SK-N-SH (cell line): ENCODE results near the gene JMJD4. TPM values are rescaled to one million over a fixed set of nuclear protein-coding genes. Genes with fewer than 3 reads are reported as not detected.

Experiments
- CTCF ChIA-PET: fragments of 300-600, 350-600 bp; formaldehyde crosslinking; extraction: SDS; loops from one replicate; lab custom pipeline; 2021; lab: Yijun Ruan, JAX
- POLR2A ChIA-PET: fragments of 350-600 bp; sonication (Branson Sonifier 250); formaldehyde crosslinking; extraction: SDS; loops from one replicate; lab custom pipeline; 2020; ENCODE audit warnings: antibody characterized with exemption, inconsistent platforms; lab: Yijun Ruan, JAX
- DNase-seq: peaks from one replicate; pipeline ENCODE4 v3.0.0; 2012
- H2AFZ ChIP-seq: fragments of 200-600 bp; sonication (generic); 2 replicates; pipeline ENCODE4 v1.8.1; 2016; ENCODE audit warnings: antibody characterized with exemption, mild to moderate bottlenecking, low read depth
- H3F3A ChIP-seq: fragments of 200-600 bp; sonication (generic); replicated peaks from 2 replicates; pipeline ENCODE3; 2016; ENCODE audit warnings: antibody characterized with exemption, mild to moderate bottlenecking; ENCODE audit not compliant: insufficient read depth
- H3K27ac ChIP-seq, 2 experiments: fragments of 200-500 bp in 1 of 2; fragments of 200-600 bp in 1 of 2; sonication (Bioruptor generic) in 1 of 2; sonication (generic), shearing (Covaris generic) in 1 of 2; 2 replicates each; pipeline versions ENCODE4 v1.5.1 to v1.6.1; 2014 to 2016; ENCODE audit warnings: low read depth in 2 of 2, inconsistent platforms in 1 of 2, low read length in 1 of 2, mild to moderate bottlenecking in 1 of 2, mixed read lengths in 1 of 2
- H3K27me3 ChIP-seq: fragments of 200-600 bp; sonication (generic), shearing (Covaris generic); 2 replicates; pipeline ENCODE4 v1.6.1; 2016; ENCODE audit warnings: mixed run types; ENCODE audit not compliant: insufficient read depth
- H3K36me3 ChIP-seq, 2 experiments: fragments of 200-500 bp in 1 of 2; fragments of 200-600 bp in 1 of 2; sonication (Bioruptor generic) in 1 of 2; sonication (generic) in 1 of 2; replicated peaks in 1 of 2; 2 replicates each; pipeline versions ENCODE3 to v1.5.1; 2014 to 2016; ENCODE audit warnings: low read length in 1 of 2, mild to moderate bottlenecking in 1 of 2; ENCODE audit not compliant: insufficient read depth in 2 of 2, control insufficient read depth in 1 of 2
- H3K4me1 ChIP-seq, 2 experiments: fragments of 200-500 bp in 1 of 2; fragments of 200-600 bp in 1 of 2; sonication (Bioruptor generic) in 1 of 2; sonication (generic), shearing (Covaris generic) in 1 of 2; 2 replicates each; pipeline versions ENCODE4 v1.5.1 to v1.6.1; 2014 to 2016; ENCODE audit warnings: low read depth in 1 of 2, low read length in 1 of 2, mixed run types in 1 of 2; ENCODE audit not compliant: insufficient read depth in 2 of 2, control insufficient read depth in 1 of 2
- H3K4me2 ChIP-seq: fragments of 200-600 bp; sonication (generic), shearing (Covaris generic); 2 replicates; pipeline ENCODE4 v1.6.1; 2017; ENCODE audit warnings: mixed run types
- H3K4me3 ChIP-seq, 2 experiments: fragments of 200-500 bp in 1 of 2; fragments of 200-600 bp in 1 of 2; sonication (Bioruptor generic) in 1 of 2; sonication (generic), shearing (Covaris generic) in 1 of 2; 2 replicates each; pipeline versions ENCODE4 v1.5.1 to v1.8.1; 2014 to 2016; ENCODE audit warnings: low read depth in 2 of 2, inconsistent platforms in 1 of 2, low read length in 1 of 2, mild to moderate bottlenecking in 1 of 2, mixed read lengths in 1 of 2, moderate library complexity in 1 of 2
- H3K79me2 ChIP-seq: fragments of 200-600 bp; sonication (generic); 2 replicates; pipeline ENCODE4 v1.8.1; 2017; ENCODE audit warnings: mild to moderate bottlenecking; ENCODE audit not compliant: insufficient read depth
- H3K9ac ChIP-seq: fragments of 200-600 bp; sonication (generic); 2 replicates; pipeline ENCODE4 v1.6.1; 2017; ENCODE audit warnings: mixed run types
- H3K9me2 ChIP-seq: fragments of 200-600 bp; sonication (generic); 2 replicates; pipeline ENCODE4 v1.6.1; 2017; ENCODE audit warnings: mixed run types
- H3K9me3 ChIP-seq: fragments of 200-600 bp; sonication (generic); 2 replicates; pipeline ENCODE4 v1.6.1; 2017; ENCODE audit warnings: mixed run types, mild to moderate bottlenecking, moderate library complexity
- H4K20me1 ChIP-seq: fragments of 200-600 bp; sonication (generic); 2 replicates; pipeline ENCODE4 v1.6.1; 2017; ENCODE audit warnings: mild to moderate bottlenecking, mixed run types; ENCODE audit not compliant: insufficient read depth
- EP300 ChIP-seq, 2 experiments: IDR thresholded peaks; 2 replicates each; pipeline versions ENCODE4 v1.4.0 to v1.6.1; 2012; ENCODE audit warnings: borderline replicate concordance in 1 of 2, low read depth in 1 of 2, low read length in 1 of 2
- EZH2phosphoT487 ChIP-seq: fragments of 200-600 bp; sonication (generic); IDR thresholded peaks from 2 replicates; pipeline ENCODE4 v1.6.1; 2017; ENCODE audit warnings: low read depth, mixed run types, mild to moderate bottlenecking, antibody characterized with exemption, moderate library complexity, borderline replicate concordance
- FOSL2 ChIP-seq: IDR thresholded peaks from 2 replicates; pipeline ENCODE4 v1.4.0; 2012; ENCODE audit warnings: low read depth, mild to moderate bottlenecking, moderate library complexity, borderline replicate concordance
- FOXJ3 ChIP-seq: sonication (generic); formaldehyde crosslinking; IDR thresholded peaks from 2 replicates; pipeline ENCODE4 v1.5.1; 2020; ENCODE audit warnings: mild to moderate bottlenecking, missing genetic modification reagents
- FOXM1 ChIP-seq: IDR thresholded peaks from 2 replicates; pipeline ENCODE4 v1.4.0; 2012; ENCODE audit warnings: low read depth, mild to moderate bottlenecking
- GABPA ChIP-seq: IDR thresholded peaks from 2 replicates; pipeline ENCODE4 v1.4.0; 2012; ENCODE audit warnings: low read depth, mild to moderate bottlenecking
- GATA2 ChIP-seq: sonication (generic); formaldehyde crosslinking; IDR thresholded peaks from 2 replicates; pipeline ENCODE4 v1.5.0; 2020; ENCODE audit warnings: mild to moderate bottlenecking, missing genetic modification reagents
- JUND ChIP-seq: IDR thresholded peaks from 2 replicates; pipeline ENCODE4 v1.4.0; 2012
- MXI1 ChIP-seq: IDR thresholded peaks from 2 replicates; pipeline ENCODE4 v1.6.1; 2012; ENCODE audit warnings: mild to moderate bottlenecking, low read depth, low read length, improper control_type of control experiment
- NFIC ChIP-seq: IDR thresholded peaks from 2 replicates; pipeline ENCODE4 v1.4.0; 2012; ENCODE audit warnings: borderline replicate concordance
- NRF1 ChIP-seq: IDR thresholded peaks from 2 replicates; pipeline ENCODE4 v1.6.1; 2012; ENCODE audit warnings: low read depth, mild to moderate bottlenecking, low read length
- RCOR1 ChIP-seq: fragments of 150-350 bp; IDR thresholded peaks from 2 replicates; pipeline ENCODE4 v1.6.1; 2017; ENCODE audit warnings: antibody characterized with exemption, low read length
- SMC3 ChIP-seq: IDR thresholded peaks from 2 replicates; pipeline ENCODE4 v1.6.1; 2012; ENCODE audit warnings: low read depth, low read length, improper control_type of control experiment
- TAF1 ChIP-seq: IDR thresholded peaks from 2 replicates; pipeline ENCODE4 v1.6.1; 2012; ENCODE audit warnings: low read depth, mild to moderate bottlenecking, low read length, moderate library complexity, borderline replicate concordance
- TCF12 ChIP-seq: IDR thresholded peaks from 2 replicates; pipeline ENCODE4 v1.4.0; 2012
- TEAD4 ChIP-seq: IDR thresholded peaks from 2 replicates; pipeline ENCODE4 v1.4.0; 2012; ENCODE audit warnings: mild to moderate bottlenecking, borderline replicate concordance; ENCODE audit not compliant: insufficient read depth
- WGBS: methylation state at CpG from one replicate; pipeline ENCODE4 v1.1.6; 2017; ENCODE audit warnings: low lambda C conversion rate; 5-methylcytosine and 5-hydroxymethylcytosine counted together
- polyA plus RNA-seq, 3 experiments: library from polyadenylated mRNA; depleted of rRNA; stranded (reverse); fragments of >200 nt; gene quantifications; 2 replicates each; pipeline ENCODE4 v1.2.3, GENCODE V29; 2012
- TF ChIP-seq, protein P1 (sequence below): fragments of 150-350 bp; IDR thresholded peaks from 2 replicates; pipeline ENCODE4 v1.6.1; 2017; ENCODE audit warnings: antibody characterized with exemption, low read length, low read depth, borderline replicate concordance
- TF ChIP-seq, protein P2 (sequence below): fragments of 200-600 bp; sonication (generic); IDR thresholded peaks from 2 replicates; pipeline ENCODE4 v1.6.1; 2017; ENCODE audit warnings: antibody characterized with exemption, mild to moderate bottlenecking, moderate library complexity
- TF ChIP-seq, protein P3 (sequence below): IDR thresholded peaks from 2 replicates; pipeline ENCODE4 v1.4.0; 2012; ENCODE audit warnings: low read depth

The JMJD4 gene
- polyA plus RNA-seq, 1 of the 3 experiments (the other 2 are of a cell fraction): 15.0 TPM

DNA sequence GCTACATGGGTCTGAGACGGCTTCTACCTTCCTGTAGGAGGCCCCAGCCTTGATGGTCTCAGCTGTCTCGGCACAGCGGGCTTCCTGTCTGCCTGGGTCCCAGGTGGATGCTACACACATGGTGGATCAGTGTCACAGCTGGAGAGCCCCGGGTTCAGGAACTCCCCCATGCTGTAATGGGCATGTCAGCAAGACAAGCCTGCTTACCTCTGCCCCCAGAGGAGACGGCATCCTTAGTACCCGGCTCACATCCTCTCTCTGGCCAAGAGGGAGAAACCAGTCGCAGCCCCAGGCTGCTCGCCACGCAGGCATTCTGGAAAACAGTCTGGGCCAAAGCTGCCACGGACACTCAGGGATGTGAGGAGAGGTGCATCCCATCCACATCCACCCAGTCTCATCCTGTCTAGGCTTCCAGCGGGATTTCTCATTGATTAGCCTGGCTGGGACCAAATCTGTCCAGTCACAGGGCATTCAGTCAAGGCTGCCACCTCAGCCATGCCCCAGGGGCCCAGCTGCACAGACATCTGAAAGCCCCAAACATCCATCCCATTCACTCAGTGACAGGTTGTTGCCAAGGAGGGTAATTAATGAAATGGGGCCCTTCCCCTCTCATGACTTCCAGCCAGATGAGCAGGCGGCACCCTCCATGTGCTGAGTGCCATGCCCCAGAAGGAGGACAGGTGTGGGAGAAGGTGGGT is 10.6 kb upstream of the JMJD4 start:
- Histone ChIP-seq H3K4me3 (no peak overlapping the region), H3F3A (no peaks in the 10 kb centered on the region), H2AFZ (no peak overlapping the region), H3K9ac (no peak overlapping the region), H3K27ac (no peak overlapping the region), H3K4me1 (no peaks in the 10 kb centered on the region; a peak in 1 of 4 replicates), H3K9me3 (no peaks in the 10 kb centered on the region), H3K4me2 (no peak overlapping the region), H3K27me3 (no peaks in the 10 kb centered on the region), H3K9me2 (no peaks in the 10 kb centered on the region), H3K36me3 (peaks cover 6 to 32% of the 10 kb centered on the region in 2 experiments), H4K20me1 (peaks cover 53% of the 10 kb centered on the region), H3K79me2 (peaks cover 44% of the 10 kb centered on the region)
- no peak for DNase-seq
- CTCF ChIA-PET: interaction anchor here (2.5 kb wide), 1 partner anchor 17 kb away, joined by 9 read pairs; no protein-coding TSS in a partner anchor
- POLR2A ChIA-PET: no interaction called here
- TF ChIP-seq NRF1 (no peak), FOXM1 (no peak), FOSL2 (no peak), TAF1 (no peak), EP300 (IDR thresholded peaks at IDR 0.05; ENCODE audit: borderline replicate concordance in 1 of 2, low read depth in 1 of 2, low read length in 1 of 2) (no peak), MXI1 (no peak), TEAD4 (no peak), FOXJ3 (no peak), TCF12 (no peak), GABPA (no peak), GATA2 (no peak), NFIC (no peak), JUND (no peak), RCOR1 (no peak), EZH2phosphoT487 (no peak), SMC3 (no peak)
- TF ChIP-seq, protein P1, sequence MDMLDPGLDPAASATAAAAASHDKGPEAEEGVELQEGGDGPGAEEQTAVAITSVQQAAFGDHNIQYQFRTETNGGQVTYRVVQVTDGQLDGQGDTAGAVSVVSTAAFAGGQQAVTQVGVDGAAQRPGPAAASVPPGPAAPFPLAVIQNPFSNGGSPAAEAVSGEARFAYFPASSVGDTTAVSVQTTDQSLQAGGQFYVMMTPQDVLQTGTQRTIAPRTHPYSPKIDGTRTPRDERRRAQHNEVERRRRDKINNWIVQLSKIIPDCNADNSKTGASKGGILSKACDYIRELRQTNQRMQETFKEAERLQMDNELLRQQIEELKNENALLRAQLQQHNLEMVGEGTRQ: no peak
- TF ChIP-seq, protein P2, sequence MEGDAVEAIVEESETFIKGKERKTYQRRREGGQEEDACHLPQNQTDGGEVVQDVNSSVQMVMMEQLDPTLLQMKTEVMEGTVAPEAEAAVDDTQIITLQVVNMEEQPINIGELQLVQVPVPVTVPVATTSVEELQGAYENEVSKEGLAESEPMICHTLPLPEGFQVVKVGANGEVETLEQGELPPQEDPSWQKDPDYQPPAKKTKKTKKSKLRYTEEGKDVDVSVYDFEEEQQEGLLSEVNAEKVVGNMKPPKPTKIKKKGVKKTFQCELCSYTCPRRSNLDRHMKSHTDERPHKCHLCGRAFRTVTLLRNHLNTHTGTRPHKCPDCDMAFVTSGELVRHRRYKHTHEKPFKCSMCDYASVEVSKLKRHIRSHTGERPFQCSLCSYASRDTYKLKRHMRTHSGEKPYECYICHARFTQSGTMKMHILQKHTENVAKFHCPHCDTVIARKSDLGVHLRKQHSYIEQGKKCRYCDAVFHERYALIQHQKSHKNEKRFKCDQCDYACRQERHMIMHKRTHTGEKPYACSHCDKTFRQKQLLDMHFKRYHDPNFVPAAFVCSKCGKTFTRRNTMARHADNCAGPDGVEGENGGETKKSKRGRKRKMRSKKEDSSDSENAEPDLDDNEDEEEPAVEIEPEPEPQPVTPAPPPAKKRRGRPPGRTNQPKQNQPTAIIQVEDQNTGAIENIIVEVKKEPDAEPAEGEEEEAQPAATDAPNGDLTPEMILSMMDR: no peak
- TF ChIP-seq, protein P3, sequence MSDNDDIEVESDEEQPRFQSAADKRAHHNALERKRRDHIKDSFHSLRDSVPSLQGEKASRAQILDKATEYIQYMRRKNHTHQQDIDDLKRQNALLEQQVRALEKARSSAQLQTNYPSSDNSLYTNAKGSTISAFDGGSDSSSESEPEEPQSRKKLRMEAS: no peak
- WGBS: 93% methylated on average over 8 of the region's 12 CpGs
